ENCODE results near the gene TP53I13.
A peak's percentile ranks its signal among the peaks of the same experiment; 100 is the strongest.

Gene TP53I13

DNA sequence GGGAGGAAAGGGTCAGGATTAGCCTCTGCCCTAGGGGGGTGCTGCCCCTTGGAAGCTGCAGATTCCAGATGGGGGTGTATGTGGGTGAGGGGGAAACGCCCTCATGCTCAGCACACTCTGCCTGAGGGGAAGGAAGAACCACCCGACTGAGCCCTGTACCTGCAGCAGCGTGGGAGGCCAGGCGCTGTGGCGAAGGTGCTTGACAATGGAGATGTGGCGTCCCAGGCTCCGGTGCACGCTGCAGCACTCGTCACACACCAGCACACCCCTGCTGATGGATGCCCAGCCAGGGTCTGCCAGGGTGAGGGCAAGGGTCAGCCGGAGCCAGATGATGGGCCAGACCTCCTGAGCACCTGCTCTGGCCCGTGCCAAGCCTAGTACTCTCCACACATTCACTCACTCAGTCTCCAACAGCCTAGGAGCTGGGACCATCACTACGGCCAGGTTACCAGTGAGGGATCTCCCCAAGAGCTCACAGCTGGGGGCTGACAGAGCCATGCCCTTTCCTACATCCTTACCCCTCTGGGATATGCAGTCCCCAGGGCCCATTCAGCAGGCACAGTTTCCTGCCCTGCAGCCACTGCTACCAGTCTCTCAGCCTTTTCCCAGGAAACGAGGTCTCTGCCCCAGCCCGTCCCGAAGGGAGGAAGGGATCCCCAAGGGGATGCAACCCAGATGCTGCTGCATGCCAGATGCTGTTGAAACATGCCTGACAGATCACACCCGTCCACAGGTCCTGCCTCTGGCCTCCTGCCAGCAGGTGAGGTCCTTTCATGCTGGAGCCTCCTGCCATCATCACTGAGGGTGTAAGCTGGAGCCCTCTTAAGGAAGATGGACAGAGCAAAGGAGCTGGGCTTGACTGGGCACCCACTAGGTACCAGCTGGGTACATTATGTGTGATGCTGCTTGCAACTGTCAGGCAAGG, 15.1 kb downstream of the TP53I13 start:
- Mint-ChIP-seq H3K36me3 (peaks cover 36% of the 10 kb centered on the region), H3K9me3 (no peaks in the 10 kb centered on the region), H3K4me3 (no peak overlapping the region), H3K4me1 (peaks cover 66% of the 10 kb centered on the region), H3K27ac (peak overlapping the region; percentile 82)
- ATAC-seq (no peak), DNase-seq (ENCODE audit: low spot score in 2 of 2) (no peak)

DNA sequence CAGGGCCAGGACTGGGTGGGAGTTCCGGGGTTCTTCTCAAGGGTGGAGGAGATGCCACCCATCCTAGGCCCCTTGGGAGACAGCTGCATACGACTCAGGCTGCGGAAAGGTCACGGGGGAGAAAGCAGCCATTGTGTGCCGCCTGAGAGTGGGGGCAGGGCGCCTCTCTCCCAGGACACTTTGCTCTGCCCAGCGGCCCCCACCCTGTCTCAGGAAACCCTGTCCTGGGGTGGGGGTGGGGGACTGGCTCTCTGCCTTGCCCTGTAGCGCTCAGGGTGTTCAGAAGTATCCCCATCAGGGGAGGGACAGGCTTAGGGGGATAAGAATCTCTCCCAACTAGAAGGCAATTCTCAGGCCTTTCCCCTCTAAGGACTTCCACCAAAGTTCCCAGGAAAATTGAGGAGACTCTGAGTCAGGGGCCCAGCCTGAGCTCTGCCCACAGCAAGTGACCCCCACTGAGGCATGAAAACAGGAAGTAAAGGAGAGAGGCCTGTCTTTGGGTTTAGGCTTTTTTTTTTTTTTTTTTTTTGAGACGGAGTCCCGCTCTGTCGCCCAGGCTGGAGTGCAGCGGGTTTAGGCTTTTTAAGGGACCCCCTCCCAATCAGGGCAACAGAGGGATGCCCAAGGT, 16.1 kb downstream of the TP53I13 start:
- no peaks in the 10 kb centered on the region for H3K9me3 Mint-ChIP-seq
- H3K4me1 Mint-ChIP-seq = peaks cover 66% of the 10 kb centered on the region
- no peak for DNase-seq (ENCODE audit: low spot score in 2 of 2)
- peak overlapping the region; percentile 35 for H3K4me3 Mint-ChIP-seq
- H3K36me3 Mint-ChIP-seq = peaks cover 26% of the 10 kb centered on the region
- ATAC-seq = no peak
- H3K27ac Mint-ChIP-seq = peak overlapping the region; percentile 82

DNA sequence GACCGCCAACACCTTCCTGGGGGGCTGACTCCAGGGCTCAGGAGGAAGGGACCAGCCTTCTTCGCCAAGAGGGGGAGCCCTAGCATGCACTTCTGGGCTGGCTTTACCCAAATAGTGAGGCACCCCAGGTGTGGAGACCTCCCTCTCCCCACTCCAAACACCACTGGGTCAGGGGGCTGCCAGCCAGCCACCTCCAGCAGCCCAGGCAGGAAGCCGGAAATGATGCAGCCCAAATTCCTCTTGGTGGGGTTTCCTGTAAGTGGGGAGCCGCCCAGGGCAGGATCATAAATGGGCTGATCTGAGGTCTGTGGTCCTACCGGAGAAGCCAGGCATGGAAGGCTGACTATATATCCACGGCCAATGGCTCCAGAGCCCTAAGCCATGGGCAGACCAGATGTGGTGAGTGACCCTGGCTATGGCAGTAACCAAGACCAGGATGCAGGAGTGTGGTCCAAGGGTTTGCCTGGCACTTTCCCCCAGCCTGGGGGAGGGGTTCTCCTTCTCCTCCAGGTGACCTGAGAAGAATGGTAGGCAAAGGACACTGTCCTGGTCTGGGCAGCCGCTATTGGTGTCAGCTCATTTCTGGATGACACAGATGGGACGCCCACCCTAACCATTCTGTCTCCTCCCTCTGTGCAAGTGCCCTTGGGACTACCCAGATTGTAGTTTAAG, 16.7 kb downstream of the TP53I13 start:
- Mint-ChIP-seq H3K36me3 (peaks cover 22% of the 10 kb centered on the region), H3K27ac (peak overlapping the region; percentile 82), H3K4me3 (peak overlapping the region; percentile 35), H3K9me3 (no peaks in the 10 kb centered on the region), H3K4me1 (peaks cover 67% of the 10 kb centered on the region)
- ATAC-seq (no peak), DNase-seq (ENCODE audit: low spot score in 2 of 2) (no peak)

DNA sequence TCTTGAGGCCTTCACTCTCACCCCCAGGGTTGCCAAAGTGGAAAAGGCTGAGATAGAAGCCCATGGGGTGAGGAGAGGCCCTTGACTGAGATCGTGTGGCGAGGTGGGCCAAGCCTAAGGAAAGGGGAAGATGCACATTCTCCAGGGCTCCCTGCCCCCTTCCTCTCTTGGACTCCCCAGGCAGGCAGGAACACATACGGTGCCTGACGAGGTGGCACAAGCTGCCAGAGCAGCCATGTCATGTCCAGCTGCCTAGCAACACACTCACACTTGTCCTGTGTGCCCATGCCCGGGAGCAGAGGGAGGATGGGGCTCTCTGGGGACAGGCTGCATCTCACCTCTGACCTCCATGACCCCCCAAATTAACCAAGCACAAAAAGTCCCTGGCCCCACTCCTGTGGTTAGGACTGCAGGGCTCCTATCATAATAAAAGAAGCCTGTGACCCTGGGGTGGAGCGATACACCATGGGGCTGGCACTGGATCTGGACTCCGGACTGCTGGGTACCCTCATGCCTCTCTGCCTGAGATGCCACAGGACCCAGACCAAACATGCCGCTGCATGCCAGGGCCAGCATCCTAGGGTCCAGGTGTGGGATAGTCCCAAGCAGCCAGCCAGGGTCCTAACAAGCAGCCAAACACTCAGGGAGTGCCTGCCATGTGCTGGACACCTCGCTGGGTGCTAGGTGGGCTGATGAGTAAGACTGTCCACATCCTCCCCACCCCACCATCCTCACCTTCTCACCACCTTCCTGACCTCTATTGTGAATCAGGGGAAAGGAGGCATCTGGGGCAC, 18.4 kb downstream of the TP53I13 start:
- H3K9me3 Mint-ChIP-seq = no peaks in the 10 kb centered on the region
- H3K4me3 Mint-ChIP-seq = peak overlapping the region; percentile 90
- peaks cover 11% of the 10 kb centered on the region for H3K36me3 Mint-ChIP-seq
- DNase-seq (ENCODE audit: low spot score in 2 of 2) (no peak), ATAC-seq (no peak)
- peak overlapping the region; percentile 90 for H3K27ac Mint-ChIP-seq
- peaks cover 72% of the 10 kb centered on the region for H3K4me1 Mint-ChIP-seq

DNA sequence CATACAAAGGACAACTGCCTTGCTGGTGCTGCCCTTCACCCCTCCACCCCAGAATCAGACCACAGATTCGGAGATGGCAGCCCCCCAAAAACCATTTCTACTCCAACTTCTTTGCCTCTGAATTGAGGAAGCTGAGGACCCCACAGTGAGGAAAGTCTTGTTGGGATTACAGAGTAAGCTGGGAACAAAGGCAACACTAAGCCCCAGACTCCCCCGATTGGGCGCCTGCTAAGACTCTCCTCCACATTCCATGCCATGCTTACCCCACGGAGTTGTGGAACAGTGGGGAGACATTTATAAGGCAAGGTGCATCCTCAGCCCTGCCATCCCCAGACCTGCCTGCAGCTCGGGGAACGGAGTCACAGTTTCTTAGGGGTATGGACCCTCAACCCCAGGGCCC, 19.1 kb downstream of the TP53I13 start:
- Mint-ChIP-seq H3K4me3 (peak overlapping the region; percentile 90), H3K27ac (peak overlapping the region; percentile 90), H3K4me1 (peaks cover 80% of the 10 kb centered on the region), H3K36me3 (peaks cover 5% of the 10 kb centered on the region), H3K9me3 (no peaks in the 10 kb centered on the region)
- DNase-seq (ENCODE audit: low spot score in 2 of 2) = no peak
- ATAC-seq = no peak

DNA sequence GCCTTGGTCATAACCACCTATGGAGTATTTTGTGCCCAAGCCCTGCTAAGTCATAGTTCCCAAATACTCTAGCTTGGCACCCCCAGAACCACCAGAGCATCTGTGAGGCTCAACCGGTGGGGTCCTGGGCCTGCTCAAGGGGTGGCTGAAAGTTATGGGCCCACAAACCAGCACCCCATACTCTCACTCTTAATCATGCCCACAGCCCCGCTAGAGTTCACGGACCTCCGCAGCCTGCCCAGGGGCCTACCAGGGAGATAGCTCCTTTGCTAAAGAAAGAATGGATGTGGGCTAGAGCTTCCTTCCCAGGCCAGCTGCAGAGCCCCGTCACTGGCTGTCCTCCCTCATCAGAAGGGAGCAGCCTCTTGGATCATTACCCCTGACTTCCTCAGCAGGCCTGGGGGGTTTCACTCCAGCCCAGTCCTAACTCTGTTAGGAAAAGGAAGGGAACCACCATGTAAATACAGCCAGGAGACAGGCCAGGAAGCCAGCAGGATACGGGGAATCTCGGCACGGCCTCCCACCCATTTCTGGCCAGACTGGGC, 19.6 kb downstream of the TP53I13 start:
- Mint-ChIP-seq H3K4me1 (peaks cover 83% of the 10 kb centered on the region), H3K9me3 (no peaks in the 10 kb centered on the region), H3K36me3 (peaks cover under 1% of the 10 kb centered on the region), H3K27ac (peak overlapping the region; percentile 90), H3K4me3 (peak overlapping the region; percentile 90)
- DNase-seq (ENCODE audit: low spot score in 2 of 2) (no peak), ATAC-seq (no peak)

DNA sequence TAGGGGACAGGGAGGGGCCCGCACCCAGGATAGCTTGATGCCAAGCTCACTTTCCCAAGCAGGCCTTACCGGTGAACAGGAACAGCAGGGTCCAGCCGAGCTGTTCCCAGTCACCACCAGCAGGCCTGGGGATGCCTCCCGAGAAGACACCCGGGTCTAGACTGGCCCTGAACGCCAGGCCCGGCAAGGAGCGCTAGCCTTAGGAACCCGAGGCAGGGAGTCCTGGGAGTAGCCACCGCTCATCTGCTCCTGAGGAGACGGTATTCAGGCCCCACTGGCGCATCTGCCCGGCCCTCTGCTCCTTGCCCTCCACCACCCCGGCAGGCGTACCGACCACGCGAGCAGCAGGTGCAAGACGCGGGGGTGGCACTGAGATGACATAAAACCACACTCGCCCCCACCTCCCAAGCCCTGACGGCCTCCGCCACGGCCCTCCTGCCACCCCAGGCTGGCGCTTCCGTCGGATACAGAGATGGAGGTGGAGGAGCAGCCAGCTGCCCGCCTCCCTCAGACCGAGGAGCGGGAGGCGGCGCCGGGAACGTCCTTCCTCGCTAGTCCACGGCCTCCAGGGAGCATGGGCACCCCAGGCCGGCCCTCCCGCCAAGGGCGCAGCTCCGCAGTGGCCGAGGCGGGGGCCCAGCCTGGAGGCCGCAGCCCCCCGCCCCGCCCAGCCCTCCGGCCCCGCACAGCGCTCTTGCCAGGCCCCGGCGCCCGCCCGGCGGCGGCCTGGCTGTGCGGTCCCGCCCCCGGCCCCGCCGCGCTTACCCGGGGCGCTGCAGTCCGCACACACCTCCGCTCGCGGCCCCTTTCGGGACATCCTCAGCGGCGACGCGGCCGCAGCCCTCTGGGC, 20.3 kb downstream of the TP53I13 start:
- H3K4me1 Mint-ChIP-seq = peaks cover 79% of the 10 kb centered on the region
- peak overlapping the region; percentile 90 for H3K27ac Mint-ChIP-seq
- DNase-seq (ENCODE audit: low spot score in 2 of 2) (peak in 1 of 2 donors; percentile 77), ATAC-seq (peak; percentile 48)
- H3K36me3 Mint-ChIP-seq = no peaks in the 10 kb centered on the region
- no peaks in the 10 kb centered on the region for H3K9me3 Mint-ChIP-seq
- peak overlapping the region; percentile 90 for H3K4me3 Mint-ChIP-seq

DNA sequence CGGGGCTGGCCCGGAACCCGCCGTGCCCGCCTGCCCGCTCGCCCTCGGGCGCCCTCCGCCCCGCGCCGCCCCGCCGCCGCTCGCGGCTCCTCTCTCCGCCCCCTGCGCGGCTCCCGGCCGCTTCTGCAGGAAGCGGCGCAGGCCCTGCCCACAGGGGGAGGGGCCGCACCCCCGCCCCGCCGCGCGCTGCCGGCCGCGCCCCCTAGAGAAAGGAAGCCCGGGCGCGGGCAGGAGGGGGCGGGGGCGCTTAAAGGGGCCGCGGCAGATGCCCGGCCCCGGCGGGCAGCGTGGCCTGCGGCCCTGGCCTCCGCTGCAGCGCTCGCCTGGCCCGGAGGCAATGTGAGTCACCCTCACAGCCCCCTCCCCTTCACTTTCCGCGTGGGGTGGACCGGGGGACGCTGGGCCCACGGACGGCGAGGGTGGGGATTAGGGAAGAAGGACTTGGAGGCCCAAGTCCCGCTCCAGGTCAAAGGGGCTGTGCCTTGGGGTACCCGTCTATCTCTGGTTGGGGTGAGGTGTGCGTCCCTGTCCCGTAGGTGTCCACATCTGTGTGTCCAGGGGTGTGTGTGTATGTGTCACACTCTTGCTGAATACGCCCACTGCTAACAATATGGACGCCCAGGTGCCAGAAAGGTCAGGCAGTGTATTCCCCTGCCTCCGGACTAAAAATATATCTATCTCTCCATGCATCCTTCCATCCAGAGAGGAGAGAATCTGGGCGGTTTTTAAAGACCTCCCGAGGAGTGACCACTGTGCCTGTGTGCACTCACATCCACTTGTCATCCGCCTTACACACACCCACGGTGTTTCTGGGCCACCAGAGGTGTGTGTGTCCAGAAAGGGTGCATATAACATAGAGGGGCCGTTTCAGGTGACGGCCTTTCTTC, 21.3 kb downstream of the TP53I13 start, which contains the start of gene GIT1:
Gene GIT1, minus strand, starts transcription at position 125 of the 887 bp plus-strand sequence. CDS start 270 bp downstream, outside the sequence.
- Mint-ChIP-seq H3K9me3 (no peaks in the 10 kb centered on the region), H3K4me1 (peaks cover 79% of the 10 kb centered on the region), H3K36me3 (no peaks in the 10 kb centered on the region), H3K27ac (peak within 1 kb of the TSS; percentile 90), H3K4me3 (peak within 1 kb of the TSS; percentile 90)
- ATAC-seq (peak; percentile 80), DNase-seq (ENCODE audit: low spot score in 2 of 2) (peak; percentile 75 to 87)

DNA sequence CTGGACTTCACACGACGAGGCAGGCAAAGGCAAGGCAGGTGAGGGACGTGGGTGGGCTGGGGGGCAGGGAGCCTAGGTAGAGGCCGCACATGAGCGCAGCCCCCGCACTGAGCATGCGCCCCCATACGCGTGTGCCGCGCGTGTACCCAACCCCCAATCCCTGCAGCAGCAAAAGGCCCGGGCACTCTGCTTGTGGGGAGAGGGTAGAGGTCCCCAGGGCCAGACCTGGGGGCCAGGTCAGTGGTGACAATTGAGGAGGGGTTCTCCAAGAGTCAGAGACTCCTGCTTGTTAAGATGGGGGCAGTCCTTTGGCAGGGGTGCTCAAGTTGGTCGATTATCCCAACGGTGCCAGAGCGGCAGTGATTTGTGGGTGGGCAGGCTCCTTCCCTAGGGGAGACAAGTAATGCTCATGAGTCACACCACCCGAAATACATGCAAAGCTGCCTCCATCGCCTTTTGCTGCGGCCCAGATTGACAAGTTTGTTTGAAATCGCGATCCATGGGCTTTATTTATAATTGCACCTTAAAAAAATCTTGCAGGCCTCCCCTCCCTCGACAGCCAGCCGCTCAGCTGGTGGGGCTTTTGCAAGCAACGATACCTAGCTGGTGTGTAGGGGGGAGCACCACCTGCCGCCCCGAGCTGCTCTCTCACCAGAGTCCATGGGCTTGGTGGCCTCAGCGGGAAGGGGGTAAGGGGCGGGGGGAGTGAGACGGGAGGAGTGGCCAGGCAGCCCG, 22.1 kb downstream of the TP53I13 start:
- H3K36me3 Mint-ChIP-seq = no peaks in the 10 kb centered on the region
- peak overlapping the region; percentile 80 for H3K4me3 Mint-ChIP-seq
- DNase-seq (ENCODE audit: low spot score in 2 of 2) (no peak), ATAC-seq (no peak)
- no peaks in the 10 kb centered on the region for H3K9me3 Mint-ChIP-seq
- peaks cover 76% of the 10 kb centered on the region for H3K4me1 Mint-ChIP-seq
- peak overlapping the region; percentile 88 for H3K27ac Mint-ChIP-seq

DNA sequence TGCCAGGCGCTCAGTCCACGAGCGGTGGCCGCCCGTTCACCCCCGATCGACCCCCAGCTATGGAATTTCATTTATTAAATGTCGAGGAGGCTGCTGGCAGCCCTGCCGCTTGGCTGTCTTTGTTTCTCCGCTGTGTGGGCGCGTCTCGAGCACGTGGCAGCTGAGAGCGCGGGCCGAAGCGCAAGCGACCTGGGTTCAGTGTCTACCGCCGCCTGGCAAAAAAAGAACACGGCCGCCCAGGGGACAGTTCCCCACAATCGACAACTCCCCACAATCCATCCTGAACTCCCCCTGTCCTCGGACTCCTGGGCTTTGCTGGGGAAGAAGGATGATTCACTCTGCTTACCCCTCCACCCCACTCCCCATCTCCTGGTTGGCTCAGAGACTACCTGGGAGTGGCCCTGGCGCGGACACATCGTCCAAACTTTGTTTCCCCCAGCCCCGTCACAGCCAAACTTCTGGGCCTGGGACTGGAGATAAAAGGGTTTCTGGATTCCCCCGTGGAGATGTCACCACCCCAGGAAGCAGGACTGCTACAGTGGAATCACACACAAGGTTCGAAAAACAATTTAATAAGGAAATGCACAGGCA, 22.7 kb downstream of the TP53I13 start:
- peak overlapping the region; percentile 80 for H3K4me3 Mint-ChIP-seq
- no peak overlapping the region for H3K27ac Mint-ChIP-seq
- H3K9me3 Mint-ChIP-seq = no peaks in the 10 kb centered on the region
- DNase-seq (ENCODE audit: low spot score in 2 of 2) (peak in 1 of 2 donors; percentile 71), ATAC-seq (no peak)
- H3K36me3 Mint-ChIP-seq = no peaks in the 10 kb centered on the region
- H3K4me1 Mint-ChIP-seq = peaks cover 71% of the 10 kb centered on the region

DNA sequence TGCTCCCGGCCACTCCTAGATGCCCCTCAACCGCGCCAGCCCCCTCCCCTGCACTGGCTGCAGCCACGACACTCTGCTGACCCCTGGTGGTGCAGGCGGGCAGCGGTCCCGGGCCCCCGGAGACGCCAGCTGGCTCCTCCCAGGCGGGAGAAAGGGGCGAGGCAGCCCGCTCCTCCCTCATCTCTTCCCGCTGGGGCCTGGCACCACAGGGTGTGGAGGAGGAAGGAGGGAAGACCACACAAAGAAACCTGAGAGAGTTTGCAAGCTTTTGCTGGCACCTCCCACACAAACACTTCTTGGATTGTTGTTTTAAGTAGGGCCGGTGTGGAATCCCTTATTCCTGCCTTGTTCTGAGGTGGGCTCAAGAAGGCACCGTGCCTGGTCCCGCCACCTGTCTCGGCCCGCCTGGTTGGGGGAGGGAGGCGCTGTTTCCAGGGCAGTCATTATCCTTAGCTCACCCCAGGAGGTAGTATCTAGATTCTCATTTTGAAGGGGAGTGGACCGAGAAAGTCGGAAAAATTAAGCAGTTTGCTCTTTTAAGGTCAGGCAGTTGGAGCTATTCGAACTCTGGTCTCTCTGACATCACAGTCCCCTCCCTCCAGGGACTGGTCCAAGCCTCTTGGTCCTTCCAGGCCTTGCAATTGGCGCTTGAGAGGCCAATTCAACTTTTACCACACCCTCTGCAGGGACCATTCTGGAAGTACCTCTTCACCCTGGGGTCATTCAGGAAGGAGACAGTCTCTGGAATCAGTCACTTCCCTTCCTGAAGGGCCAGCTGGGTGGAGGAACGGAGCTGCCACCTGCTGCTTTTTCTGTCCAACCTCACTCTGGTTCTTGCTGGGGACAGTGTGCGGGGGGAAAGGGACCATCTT, 23.5 kb downstream of the TP53I13 start:
- Mint-ChIP-seq H3K36me3 (no peaks in the 10 kb centered on the region), H3K4me1 (peaks cover 64% of the 10 kb centered on the region), H3K4me3 (peak overlapping the region; percentile 80), H3K9me3 (no peaks in the 10 kb centered on the region), H3K27ac (no peak overlapping the region)
- DNase-seq (ENCODE audit: low spot score in 2 of 2) (peak; percentile 88 to 94), ATAC-seq (peak; percentile 52)

Measured in stimulated activated effector memory CD8-positive, alpha-beta T cell treated with anti-CD3 and anti-CD28 coated beads, Interleukin-12 subunit alpha, Interleukin-12 subunit beta, amount 100 ng/mL, for 72 hours (primary cell).